Stomach (tissue), 4 donors: ENCODE results near the gene CNP.

Experiments
- POLR2AphosphoS5 ChIP-seq, 3 donors: sonication (generic); formaldehyde crosslinking; IDR thresholded peaks; one replicate each; pipeline ENCODE4 v1.6.1; 2016; ENCODE audit warnings: antibody characterized with exemption in 3 of 3
- TF ChIP-seq, protein P1 (sequence below), 7 experiments: fragments of 450-650 bp in 4 of 7; fragments of 200-600 bp in 3 of 7; sonication (generic) in 3 of 7; IDR thresholded peaks; one replicate each; pipeline ENCODE4 v1.5.1; 2016 to 2019; ENCODE audit warnings: antibody characterized with exemption in 7 of 7, control low read depth in 2 of 7, mild to moderate bottlenecking in 1 of 7

- TF ChIP-seq, protein P1, sequence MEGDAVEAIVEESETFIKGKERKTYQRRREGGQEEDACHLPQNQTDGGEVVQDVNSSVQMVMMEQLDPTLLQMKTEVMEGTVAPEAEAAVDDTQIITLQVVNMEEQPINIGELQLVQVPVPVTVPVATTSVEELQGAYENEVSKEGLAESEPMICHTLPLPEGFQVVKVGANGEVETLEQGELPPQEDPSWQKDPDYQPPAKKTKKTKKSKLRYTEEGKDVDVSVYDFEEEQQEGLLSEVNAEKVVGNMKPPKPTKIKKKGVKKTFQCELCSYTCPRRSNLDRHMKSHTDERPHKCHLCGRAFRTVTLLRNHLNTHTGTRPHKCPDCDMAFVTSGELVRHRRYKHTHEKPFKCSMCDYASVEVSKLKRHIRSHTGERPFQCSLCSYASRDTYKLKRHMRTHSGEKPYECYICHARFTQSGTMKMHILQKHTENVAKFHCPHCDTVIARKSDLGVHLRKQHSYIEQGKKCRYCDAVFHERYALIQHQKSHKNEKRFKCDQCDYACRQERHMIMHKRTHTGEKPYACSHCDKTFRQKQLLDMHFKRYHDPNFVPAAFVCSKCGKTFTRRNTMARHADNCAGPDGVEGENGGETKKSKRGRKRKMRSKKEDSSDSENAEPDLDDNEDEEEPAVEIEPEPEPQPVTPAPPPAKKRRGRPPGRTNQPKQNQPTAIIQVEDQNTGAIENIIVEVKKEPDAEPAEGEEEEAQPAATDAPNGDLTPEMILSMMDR (IDR thresholded peaks at IDR 0.05): no peak
- no peak for TF ChIP-seq POLR2AphosphoS5 (IDR thresholded peaks at IDR 0.05)
These were observed 8.8 kb downstream of the CNP start for GRCh38 chr17:41975099-41976083.
